Pancreas (tissue), 10 donors: ENCODE results near the gene ZER1. TPM values are rescaled to one million over a fixed set of nuclear protein-coding genes. Genes with fewer than 3 reads are reported as not detected.

ENCODE experiments used
- ATAC-seq, 4 donors: fragments of 200-7000 bp; cut with Tn5 transposase; one replicate each; pipeline versions ENCODE4 v1.8.0 to v1.9.1; 2020; ENCODE audit warnings: mild to moderate bottlenecking in 4 of 4, moderate library complexity in 4 of 4
- DNase-seq, 6 donors: peaks; one replicate each; pipeline ENCODE4 v3.0.0-alpha.2; 2020
- FAIRE-seq: peaks from 2 replicates; lab custom pipeline; 2012; peaks lifted over from hg19 to GRCh38; lab: Jason Lieb, UNC
- H3K27ac ChIP-seq, 4 donors: fragments of 200-600 bp; sonication (generic); 1 replicate in 3 of 4; 2 replicates in 1 of 4; pipeline versions ENCODE4 v1.5.0 to v1.8.0; 2020
- H3K27me3 ChIP-seq, 4 donors: fragments of 200-600 bp; one replicate each; pipeline ENCODE4 v1.8.0; 2021
- H3K36me3 ChIP-seq, 3 donors: fragments of 200-600 bp; sonication (generic) in 1 of 3; one replicate each; pipeline versions ENCODE4 v1.5.0 to v1.8.0; 2020 to 2021
- H3K4me1 ChIP-seq, 3 donors: fragments of 200-600 bp; one replicate each; pipeline ENCODE4 v1.8.0; 2021
- H3K4me3 ChIP-seq, 4 donors: fragments of 200-600 bp; sonication (generic) in 2 of 4; one replicate each; pipeline versions ENCODE4 v1.5.0 to v1.8.0; 2020 to 2021
- H3K9me3 ChIP-seq, 4 donors: fragments of 200-600 bp; one replicate each; pipeline ENCODE4 v1.8.0; 2021
- CTCF ChIP-seq, 4 donors: fragments of 200-600 bp; sonication (generic) in 3 of 4; IDR thresholded peaks; one replicate each; pipeline versions ENCODE4 v1.5.0 to v1.8.0; 2021; ENCODE audit warnings: antibody characterized with exemption in 4 of 4
- WGBS, 2 donors: extraction: QIAGEN DNeasy Blood & Tissue Kit; methylation state at CpG; one replicate each; pipeline ENCODE4 v1.1.7; 2013; 5-methylcytosine and 5-hydroxymethylcytosine counted together
- intact Hi-C, 3 donors: fragments of 100-400 bp; cut with DNase I; formaldehyde crosslinking; loops; one replicate each; pipeline versions ENCODE4 v1.11.1 to v1.14.2; 2022
- polyA plus RNA-seq, 2 donors: library from polyadenylated mRNA; stranded (reverse); fragments of 200-250 nt; gene quantifications; one replicate each; pipeline ENCODE4 v1.2.3, GENCODE V29; 2013
- total RNA-seq, 6 donors: library from RNA; stranded (reverse); fragmentation: NEBNext Ultra II Directional in 4 of 6; extraction: Animal tissue kit (Norgen Biotek cat#: 25700) in 4 of 6; gene quantifications; one replicate each; pipeline versions ENCODE4 v1.2.1 to v1.2.4, GENCODE V29; 2021 to 2023
- donor health status: healthy with polysubstance abuse.
- donor health status: DM: no; HTN: no; CAD: no; lungs with moderate emphysema.
- donor health status: DM: no; HTN: no; CAD: no.
- donor health status: control.
- donor health status: control.
- donor health status: Bipolar disorder and iron deficiency.
- donor health status: DM: yes; HTN: yes; CAD: no.
- donor health status: DM: no; HTN: no; CAD: no.
- donor health status: DM: no; HTN: no; CAD: no.
- donor health status: DM: yes; HTN: yes; CAD: no.

ZER1 gene
- 10 to 100 TPM; 15.8 to 23.4 (median 17.9) TPM for total RNA-seq
- polyA plus RNA-seq, result 10 to 100 TPM; 16.9 to 22.6 TPM

- H3K36me3 ChIP-seq, result no peaks in the 10 kb centered on the region
- TF ChIP-seq CTCF (IDR thresholded peaks at IDR 0.05), result no peak
- peak within 1 kb of the TSS; percentile 74 to 93 (median 82) for H3K4me3 ChIP-seq
- intact Hi-C loops, result no loop called here
- DNase-seq, result peak; percentile 89 to 98 (median 94)
- H3K27ac ChIP-seq, result peak within 1 kb of the TSS; percentile 90 to 98 (median 94)
- peak; percentile 97 to 99 (median 98) for ATAC-seq
- no peak for FAIRE-seq
- peaks cover 0 to 8% (median 6%) of the 10 kb centered on the region in 3 donors for H3K4me1 ChIP-seq
- no peaks in the 10 kb centered on the region for H3K9me3 ChIP-seq
- H3K27me3 ChIP-seq, result no peaks in the 10 kb centered on the region
- 0 to 1% methylated on average over 48 to 72 of the region's 72 CpGs for WGBS, 2 donors
These were observed at the start of gene ZER1 for GRCh38 chr9:128771745-128772519. Gene ZER1, minus strand, starts transcription at chr9:128771927. Its CDS starts 16,362 bp downstream, at chr9:128755565.

DNA sequence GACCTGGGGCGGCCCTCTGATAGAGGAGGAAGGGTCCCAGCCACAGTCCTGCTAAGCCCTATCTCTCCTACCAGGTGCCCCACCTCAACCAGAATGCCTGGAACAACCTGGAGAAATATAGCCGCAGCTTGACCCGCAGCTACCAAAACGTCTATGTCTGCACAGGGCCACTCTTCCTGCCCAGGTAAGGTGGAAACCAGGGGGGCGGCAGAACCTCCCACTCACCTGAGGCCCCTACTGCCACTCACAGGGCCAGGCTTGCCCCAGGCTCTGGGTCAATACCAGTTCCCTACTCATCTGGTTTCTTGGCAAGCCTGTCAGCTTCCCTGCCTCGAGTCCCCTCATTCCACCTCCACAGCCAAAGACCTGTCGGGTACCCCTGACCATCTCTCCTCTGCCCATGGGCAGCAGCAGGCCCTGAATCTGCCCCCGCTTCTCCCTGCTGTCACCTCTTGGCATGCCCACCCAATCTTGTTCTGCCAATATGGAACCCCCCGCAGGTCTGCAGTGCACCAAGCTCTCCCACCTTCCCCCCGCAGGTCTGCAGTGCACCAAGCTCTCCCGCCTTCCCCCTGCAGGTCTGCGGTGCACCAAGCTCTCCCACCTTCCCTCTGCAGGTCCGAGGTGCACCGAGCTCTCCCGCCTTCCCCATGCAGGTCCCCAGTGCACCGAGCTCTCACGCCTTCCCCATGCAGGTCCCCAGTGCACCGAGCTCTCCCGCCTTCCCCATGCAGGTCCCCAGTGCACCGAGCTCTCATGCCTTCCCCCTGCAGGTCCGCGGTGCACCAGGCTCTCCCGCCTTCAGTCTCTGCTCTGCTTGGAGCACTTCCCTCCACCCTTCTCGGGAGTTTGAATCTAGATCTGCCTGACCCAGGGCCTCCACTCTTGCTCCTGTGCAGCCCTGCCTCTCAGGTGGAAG lies 49.2 kb upstream of the ZER1 start:
- Histone ChIP-seq H3K27me3 (no peaks in the 10 kb centered on the region), H3K4me1 (peaks cover 0 to 8% (median 0%) of the 10 kb centered on the region in 3 donors), H3K27ac (no peak overlapping the region), H3K36me3 (peaks cover 0 to 12% (median 0%) of the 10 kb centered on the region in 3 donors), H3K4me3 (no peak overlapping the region), H3K9me3 (no peaks in the 10 kb centered on the region)
- FAIRE-seq (no peak), DNase-seq (no peak), ATAC-seq (no peak)
- intact Hi-C loops, result no loop called here
- WGBS, 2 donors, result 87 to 90% methylated on average over 24 of the region's 24 CpGs
- TF ChIP-seq CTCF (IDR thresholded peaks at IDR 0.05), result no peak

- no peak for ATAC-seq
- H3K4me1 ChIP-seq, result peaks cover 0 to 8% (median 0%) of the 10 kb centered on the region in 3 donors
- intact Hi-C loops, result no loop called here
- no peak for FAIRE-seq
- no peak overlapping the region for H3K27ac ChIP-seq
- H3K27me3 ChIP-seq, result no peaks in the 10 kb centered on the region
- peaks cover 0 to 12% (median 0%) of the 10 kb centered on the region in 3 donors for H3K36me3 ChIP-seq
- no peak for TF ChIP-seq CTCF (IDR thresholded peaks at IDR 0.05)
- DNase-seq, result no peak
- peak overlapping the region in 2 of 4 donors; percentile 71 to 72 for H3K4me3 ChIP-seq
- no peaks in the 10 kb centered on the region for H3K9me3 ChIP-seq
- WGBS, 2 donors, result 76 to 77% methylated on average over 18 of the region's 18 CpGs
These were observed 48.3 kb upstream of the ZER1 start for GRCh38 chr9:128819716-128820664.
